Ishikawa (cell line): Measurements from ENCODE around the gene CMTM7.

ENCODE experiments used
- CEBPB ChIP-seq: IDR thresholded peaks from 2 replicates; pipeline ENCODE4 v1.6.1; 2012
- CREB1 ChIP-seq: IDR thresholded peaks from 2 replicates; pipeline ENCODE4 v1.6.1; 2012; ENCODE audit warnings: low read depth
- EGR1 ChIP-seq: IDR thresholded peaks from 2 replicates; pipeline ENCODE4 v1.6.1; 2012
- EP300 ChIP-seq: IDR thresholded peaks from 2 replicates; pipeline ENCODE4 v1.6.1; 2012; ENCODE audit warnings: borderline replicate concordance
- FOXM1 ChIP-seq: IDR thresholded peaks from 2 replicates; pipeline ENCODE4 v1.6.1; 2012; ENCODE audit warnings: low read depth, borderline replicate concordance
- NFIC ChIP-seq: IDR thresholded peaks from 2 replicates; pipeline ENCODE4 v1.6.1; 2012
- RAD21 ChIP-seq: IDR thresholded peaks from 2 replicates; pipeline ENCODE4 v1.6.1; 2012; ENCODE audit warnings: low read depth
- REST ChIP-seq: IDR thresholded peaks from 2 replicates; pipeline ENCODE4 v1.6.1; 2012; ENCODE audit warnings: low read depth, mild to moderate bottlenecking
- TAF1 ChIP-seq: IDR thresholded peaks from 2 replicates; pipeline ENCODE4 v1.6.1; 2012; ENCODE audit warnings: low read depth, mild to moderate bottlenecking
- TCF12 ChIP-seq: IDR thresholded peaks from 2 replicates; pipeline ENCODE4 v1.6.1; 2012; ENCODE audit warnings: low read depth
- TEAD4 ChIP-seq: IDR thresholded peaks from 2 replicates; pipeline ENCODE4 v1.6.1; 2012
- USF1 ChIP-seq: IDR thresholded peaks from 2 replicates; pipeline ENCODE4 v1.6.1; 2012
- YY1 ChIP-seq: IDR thresholded peaks from 2 replicates; pipeline ENCODE4 v1.6.1; 2012; ENCODE audit warnings: low read depth
- ZBTB7A ChIP-seq: IDR thresholded peaks from 2 replicates; pipeline ENCODE4 v1.6.1; 2012; ENCODE audit warnings: low read depth
- TF ChIP-seq, protein P1 (sequence below): IDR thresholded peaks from 2 replicates; pipeline ENCODE4 v1.6.1; 2012

CMTM7 gene

DNA sequence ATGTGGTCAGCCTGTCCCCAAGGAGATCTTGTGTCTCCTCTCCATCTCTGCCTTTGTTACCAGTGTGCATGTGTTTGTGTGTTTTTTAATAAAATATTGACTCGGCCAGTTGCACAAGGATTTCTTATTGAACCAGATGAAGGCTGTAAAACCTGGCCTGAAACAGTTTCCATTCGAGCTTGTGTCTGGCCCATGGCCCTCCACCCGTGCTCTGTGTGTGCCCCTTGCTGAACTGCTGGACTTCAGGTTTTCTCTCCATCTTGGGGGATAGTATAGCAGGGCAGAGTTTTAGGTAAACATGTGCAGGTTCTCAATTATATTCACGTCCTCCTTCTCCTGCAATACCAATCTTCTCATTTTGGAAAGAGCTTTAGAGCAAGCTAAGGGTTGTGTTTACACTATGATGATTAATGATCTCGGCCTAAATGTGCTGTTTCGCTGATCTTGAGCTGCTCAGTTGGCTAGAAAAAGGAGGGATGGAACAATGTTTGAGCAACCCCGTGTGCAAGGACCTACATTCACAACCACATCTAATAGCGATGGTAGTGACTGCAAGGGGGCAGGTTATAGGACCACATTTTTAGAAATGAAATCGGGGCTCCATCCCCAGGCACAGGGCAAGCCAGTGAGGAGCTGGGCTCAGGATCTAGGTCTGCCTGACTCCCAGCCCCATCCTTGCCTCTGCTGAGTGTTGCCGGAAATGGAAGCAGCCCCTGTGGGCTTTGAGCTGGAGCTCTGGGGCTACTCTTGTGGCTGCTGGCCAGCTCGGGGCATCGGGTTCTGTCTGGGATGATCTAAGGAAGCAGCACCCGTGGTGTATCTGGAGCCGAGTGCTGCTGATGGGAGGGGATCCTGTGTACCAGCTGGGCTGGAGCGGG, 63.3 kb downstream of the CMTM7 start:
- TF ChIP-seq EGR1 (no peak), YY1 (no peak), REST (no peak), TCF12 (no peak), FOXM1 (no peak), CREB1 (no peak), ZBTB7A (no peak)

DNA sequence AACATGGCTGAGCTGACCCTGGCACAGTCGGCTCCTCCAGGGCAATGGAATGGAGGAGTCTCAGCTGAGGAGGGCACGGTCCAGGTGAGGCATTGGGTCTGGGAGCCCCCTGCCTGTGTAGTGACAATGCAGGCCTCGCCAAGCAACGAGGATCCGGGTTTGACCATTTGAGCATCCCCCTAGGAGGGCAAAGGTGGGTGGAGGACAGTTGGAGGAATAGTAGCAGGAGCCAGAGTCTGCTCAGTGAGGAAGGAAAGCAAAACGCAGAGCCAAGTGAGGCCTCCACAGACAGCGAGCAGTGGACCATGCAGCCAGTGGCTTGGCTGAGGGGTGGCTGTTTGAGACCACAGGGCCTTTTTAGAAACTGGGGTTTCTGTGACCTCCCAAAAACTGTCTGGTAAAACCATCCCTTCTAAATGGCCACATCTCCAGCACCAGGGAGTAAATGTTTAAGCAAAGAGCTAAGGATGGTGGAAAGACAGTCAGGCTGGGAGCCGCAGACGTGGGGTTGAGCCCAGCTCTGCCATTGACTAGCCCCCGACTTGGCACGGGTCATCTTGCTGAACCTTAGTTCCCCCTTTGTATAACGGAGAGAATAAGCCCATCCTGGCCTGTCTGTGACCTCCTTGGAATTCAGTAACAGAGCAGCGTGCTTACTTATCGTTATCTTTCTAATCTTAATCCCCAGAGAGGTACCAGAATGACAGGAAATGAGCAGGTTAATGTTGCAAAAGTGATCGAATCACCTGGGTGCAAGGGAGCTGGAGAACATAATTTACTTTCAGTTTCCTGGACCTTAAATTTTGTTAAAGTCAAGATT, 64.2 kb downstream of the CMTM7 start:
- TF ChIP-seq REST (no peak), FOXM1 (no peak), NFIC (no peak), EGR1 (no peak), CREB1 (no peak), CEBPB (no peak), TAF1 (no peak), TCF12 (no peak), ZBTB7A (no peak), TEAD4 (no peak), EP300 (no peak), USF1 (no peak), YY1 (no peak), RAD21 (no peak)
- TF ChIP-seq, protein P1, sequence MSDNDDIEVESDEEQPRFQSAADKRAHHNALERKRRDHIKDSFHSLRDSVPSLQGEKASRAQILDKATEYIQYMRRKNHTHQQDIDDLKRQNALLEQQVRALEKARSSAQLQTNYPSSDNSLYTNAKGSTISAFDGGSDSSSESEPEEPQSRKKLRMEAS: no peak

GRCh38 chr3:32456429-32457130, 64.9 kb downstream of the CMTM7 start:
- no peak for TF ChIP-seq REST
- TF ChIP-seq EP300: no peak
- no peak for TF ChIP-seq NFIC
- TF ChIP-seq EGR1: no peak
- no peak for TF ChIP-seq FOXM1
- TF ChIP-seq CEBPB: no peak
- TF ChIP-seq, protein P1: no peak
- no peak for TF ChIP-seq USF1
- no peak for TF ChIP-seq YY1
- TF ChIP-seq TEAD4: no peak
- no peak for TF ChIP-seq TAF1
- TF ChIP-seq ZBTB7A: no peak
